Calu3 (cell line): ENCODE data around the gene ARHGEF10L. TPM values are rescaled to one million over a fixed set of nuclear protein-coding genes. Genes with fewer than 3 reads are reported as not detected.

ENCODE experiments used
- BruUV-seq: library from RNA; stranded (reverse); fragments of 400-500 nt; replicated peaks from 2 replicates; lab custom pipeline; 2021; lab: Mats Ljungman, UMichigan
- CTCF ChIA-PET: fragments of 300-600 bp; sonication (Branson Sonifier 250); formaldehyde crosslinking; loops from one replicate; lab custom pipeline; 2022; ENCODE audit warnings: antibody characterized with exemption; lab: Charles Lee
- DNase-seq: peaks from one replicate; pipeline ENCODE4 v3.0.0; 2022
- H3K27ac Mint-ChIP-seq: one replicate; pipeline ENCODE4 v1.8.0; 2022; ENCODE audit warnings: mixed read lengths; ENCODE audit not compliant: unreplicated experiment
- H3K27me3 Mint-ChIP-seq: one replicate; pipeline ENCODE4 v1.8.0; 2022; ENCODE audit warnings: mixed read lengths; ENCODE audit not compliant: unreplicated experiment
- H3K36me3 Mint-ChIP-seq: one replicate; pipeline ENCODE4 v1.8.0; 2022; ENCODE audit warnings: mild to moderate bottlenecking, moderate library complexity, mixed read lengths; ENCODE audit not compliant: insufficient read depth, unreplicated experiment
- H3K4me1 Mint-ChIP-seq: one replicate; pipeline ENCODE4 v1.8.0; 2022; ENCODE audit warnings: mild to moderate bottlenecking, low read depth, mixed read lengths; ENCODE audit not compliant: unreplicated experiment
- H3K4me3 Mint-ChIP-seq: one replicate; pipeline ENCODE4 v1.8.0; 2022; ENCODE audit warnings: mild to moderate bottlenecking, low read depth, moderate library complexity, mixed read lengths; ENCODE audit not compliant: unreplicated experiment
- H3K9me3 Mint-ChIP-seq: one replicate; pipeline ENCODE4 v1.8.0; 2022; ENCODE audit warnings: low read depth, mixed read lengths; ENCODE audit not compliant: unreplicated experiment
- CTCF ChIP-seq: fragments of 200-600 bp; IDR thresholded peaks from one replicate; pipeline ENCODE4 v1.8.0; 2022; ENCODE audit warnings: antibody characterized with exemption; ENCODE audit not compliant: unreplicated experiment
- intact Hi-C: fragments of 100-400 bp; cut with micrococcal nuclease; formaldehyde crosslinking; loops from one replicate; pipeline ENCODE4 v1.10.0; 2022; ENCODE audit not compliant: unreplicated experiment
- total RNA-seq: library from RNA; stranded (reverse); gene quantifications from 2 replicates; pipeline ENCODE4 v1.2.3, GENCODE V29; 2022

Gene ARHGEF10L
- total RNA-seq, 1 experiment from 2014 or later = 20.1 TPM

GRCh38 chr1:17575797-17576518, 36.5 kb downstream of the ARHGEF10L start:
- Mint-ChIP-seq H3K4me3 (no peak overlapping the region), H3K4me1 (peaks cover 38% of the 10 kb centered on the region), H3K27me3 (no peaks in the 10 kb centered on the region), H3K36me3 (peaks cover 16% of the 10 kb centered on the region), H3K9me3 (no peaks in the 10 kb centered on the region), H3K27ac (peak overlapping the region; percentile 6)
- TF ChIP-seq CTCF = no peak
- no TSS peak for BruUV-seq
- intact Hi-C loops = no loop called here
- DNase-seq = no peak
- CTCF ChIA-PET = interaction anchor here (1.4 kb wide), 1 partner anchor 16 kb away, joined by 4 read pairs; no protein-coding TSS in a partner anchor

GRCh38 chr1:17576519-17576853, 37.0 kb downstream of the ARHGEF10L start:
- no peak for TF ChIP-seq CTCF
- peaks cover 16% of the 10 kb centered on the region for H3K36me3 Mint-ChIP-seq
- no peaks in the 10 kb centered on the region for H3K9me3 Mint-ChIP-seq
- H3K27ac Mint-ChIP-seq = no peak overlapping the region
- intact Hi-C loops = no loop called here
- no peak for DNase-seq
- no peaks in the 10 kb centered on the region for H3K27me3 Mint-ChIP-seq
- BruUV-seq = no TSS peak
- no peak overlapping the region for H3K4me3 Mint-ChIP-seq
- peaks cover 37% of the 10 kb centered on the region for H3K4me1 Mint-ChIP-seq
- CTCF ChIA-PET = interaction anchor here (1.4 kb wide), 1 partner anchor 17 kb away, joined by 4 read pairs; no protein-coding TSS in a partner anchor

- Mint-ChIP-seq H3K4me1 (peaks cover 37% of the 10 kb centered on the region), H3K4me3 (no peak overlapping the region), H3K36me3 (peaks cover 16% of the 10 kb centered on the region), H3K27ac (no peak overlapping the region), H3K27me3 (no peaks in the 10 kb centered on the region), H3K9me3 (no peaks in the 10 kb centered on the region)
- no TSS peak for BruUV-seq
- CTCF ChIA-PET = no interaction called here
- no peak for TF ChIP-seq CTCF
- DNase-seq = no peak
- intact Hi-C loops = no loop called here
Measured at GRCh38 chr1:17577907-17578297, 38.4 kb downstream of the ARHGEF10L start.

- peaks cover 22% of the 10 kb centered on the region for H3K4me1 Mint-ChIP-seq
- H3K27ac Mint-ChIP-seq = peak overlapping the region; percentile 35
- CTCF ChIA-PET = interaction anchor here (0.7 kb wide), 1 partner anchor 146 kb away, joined by 4 read pairs; no protein-coding TSS in a partner anchor
- no peaks in the 10 kb centered on the region for H3K9me3 Mint-ChIP-seq
- TF ChIP-seq CTCF = no peak
- no peaks in the 10 kb centered on the region for H3K27me3 Mint-ChIP-seq
- peaks cover 5% of the 10 kb centered on the region for H3K36me3 Mint-ChIP-seq
- peak overlapping the region; percentile 47 for H3K4me3 Mint-ChIP-seq
- intact Hi-C loops = no loop called here
- no TSS peak for BruUV-seq
- DNase-seq = peak; percentile 38
Measured at GRCh38 chr1:17579951-17580939, 40.7 kb downstream of the ARHGEF10L start.
